GM04503 (cell line): Measurements from ENCODE around the gene ABCA1.
"Not testable (repeated sequence)": the region's sequence is repeated elsewhere in the genome, so short reads cannot be mapped to it uniquely, and the experiment has no call there.

Source experiments
- DNase-seq: peaks from one replicate; pipeline ENCODE4 v3.0.0-alpha.2; 2012; ENCODE audit warnings: low read depth

The ABCA1 gene

GRCh38 chr9:104927912-104928740 is at the start of gene ABCA1:
ABCA1 (minus strand) TSS chr9:104928155; CDS start chr9:104903679, 24,476 bp downstream.
- DNase-seq: no peak

- no peak for DNase-seq
Observed at GRCh38 chr9:104977580-104977979, 49.6 kb upstream of the ABCA1 start.

GRCh38 chr9:104977168-104977567 is 49.2 kb upstream of the ABCA1 start:
- no peak for DNase-seq

GRCh38 chr9:104975966-104976595 is 48.1 kb upstream of the ABCA1 start:
- DNase-seq: not testable (repeated sequence)

- no peak for DNase-seq
Observed at GRCh38 chr9:104974053-104974962, 46.4 kb upstream of the ABCA1 start.

GRCh38 chr9:104972242-104972866 is 44.4 kb upstream of the ABCA1 start:
- DNase-seq: no peak

GRCh38 chr9:104971511-104971910 is 43.6 kb upstream of the ABCA1 start:
- DNase-seq: no peak

- DNase-seq: no peak
Observed at GRCh38 chr9:104970271-104970987, 42.5 kb upstream of the ABCA1 start.

- DNase-seq: no peak
Observed at GRCh38 chr9:104969116-104969515, 41.2 kb upstream of the ABCA1 start.

GRCh38 chr9:104968025-104968982 is 40.3 kb upstream of the ABCA1 start:
- peak; percentile 73 for DNase-seq

GRCh38 chr9:104963076-104963475 is 35.1 kb upstream of the ABCA1 start:
- DNase-seq: no peak

- DNase-seq: no peak
Observed at GRCh38 chr9:104961701-104962359, 33.9 kb upstream of the ABCA1 start.

GRCh38 chr9:104961238-104961637 is 33.3 kb upstream of the ABCA1 start:
- no peak for DNase-seq

GRCh38 chr9:104960662-104961061 is 32.7 kb upstream of the ABCA1 start:
- DNase-seq: no peak

GRCh38 chr9:104958751-104959150 is 30.8 kb upstream of the ABCA1 start:
- DNase-seq: no peak

- not testable (repeated sequence) for DNase-seq
Observed at GRCh38 chr9:104958006-104958405, 30.1 kb upstream of the ABCA1 start.

GRCh38 chr9:104951487-104951886 is 23.5 kb upstream of the ABCA1 start:
- DNase-seq: no peak

- DNase-seq: no peak
Observed at GRCh38 chr9:104950838-104951237, 22.9 kb upstream of the ABCA1 start.

GRCh38 chr9:104948277-104948676 is 20.3 kb upstream of the ABCA1 start:
- no peak for DNase-seq

GRCh38 chr9:104944871-104945270 is 16.9 kb upstream of the ABCA1 start:
- DNase-seq: no peak
